ENCODE data around the gene TMEM119.
"Not testable (repeated sequence)": the region's sequence is repeated elsewhere in the genome, so short reads cannot be mapped to it uniquely, and the experiment has no call there.

TMEM119 gene

GRCh38 chr12:108577458-108577857, 20.4 kb downstream of the TMEM119 start:
- Histone ChIP-seq H3K4me1 (ENCODE audit: control insufficient read depth in 2 of 2, insufficient read depth in 1 of 2, low read depth in 1 of 2, low read length in 2 of 2) (peaks cover 0 to 1% of the 10 kb centered on the region in 2 donors), H3K27ac (replicated peaks; ENCODE audit: low read length) (no peak overlapping the region), H3K4me2 (ENCODE audit: insufficient read depth, low read length, poor library complexity, severe bottlenecking) (no peak overlapping the region), H2AFZ (ENCODE audit: low read length) (no peak overlapping the region), H3K9ac (ENCODE audit: low read depth, low read length, poor library complexity) (no peak overlapping the region), H2BK120ac (ENCODE audit: low read depth, low read length) (no peak overlapping the region), H3K18ac (ENCODE audit: low read length) (no peak overlapping the region), H4K91ac (ENCODE audit: low read depth, low read length, poor library complexity) (no peak overlapping the region), H2AK5ac (ENCODE audit: low read depth, low read length) (no peak overlapping the region), H3K36me3 (replicated peaks in 1 of 2; ENCODE audit: control insufficient read depth in 2 of 2, insufficient read depth in 2 of 2, low read length in 2 of 2) (peaks cover 0 to 2% of the 10 kb centered on the region in 2 donors), H3K4ac (ENCODE audit: low read length) (no peak overlapping the region), H3K27me3 (ENCODE audit: control insufficient read depth in 3 of 3, insufficient read depth in 3 of 3, low read depth in 1 of 3, low read length in 3 of 3) (peaks cover 0 to 4% (median 0%) of the 10 kb centered on the region in 3 experiments), H3K14ac (ENCODE audit: low read length) (no peak overlapping the region), H2BK15ac (ENCODE audit: low read length) (no peak overlapping the region), H3K4me3 (ENCODE audit: low read length in 2 of 2) (no peak overlapping the region), H2BK12ac (ENCODE audit: low read length) (no peak overlapping the region), H3K9me3 (replicated peaks in 1 of 2; ENCODE audit: control insufficient read depth in 2 of 2, insufficient read depth in 1 of 2, low read depth in 1 of 2, low read length in 2 of 2) (peaks cover 0 to 7% of the 10 kb centered on the region in 2 donors), H3K79me1 (ENCODE audit: low read depth, low read length) (no peaks in the 10 kb centered on the region), H4K8ac (ENCODE audit: low read depth, low read length) (no peak overlapping the region), H2BK5ac (ENCODE audit: low read length) (no peak overlapping the region), H3K23ac (ENCODE audit: low read depth, low read length, poor library complexity) (no peak overlapping the region)
- no peak for DNase-seq (ENCODE audit: low spot score)

DNA sequence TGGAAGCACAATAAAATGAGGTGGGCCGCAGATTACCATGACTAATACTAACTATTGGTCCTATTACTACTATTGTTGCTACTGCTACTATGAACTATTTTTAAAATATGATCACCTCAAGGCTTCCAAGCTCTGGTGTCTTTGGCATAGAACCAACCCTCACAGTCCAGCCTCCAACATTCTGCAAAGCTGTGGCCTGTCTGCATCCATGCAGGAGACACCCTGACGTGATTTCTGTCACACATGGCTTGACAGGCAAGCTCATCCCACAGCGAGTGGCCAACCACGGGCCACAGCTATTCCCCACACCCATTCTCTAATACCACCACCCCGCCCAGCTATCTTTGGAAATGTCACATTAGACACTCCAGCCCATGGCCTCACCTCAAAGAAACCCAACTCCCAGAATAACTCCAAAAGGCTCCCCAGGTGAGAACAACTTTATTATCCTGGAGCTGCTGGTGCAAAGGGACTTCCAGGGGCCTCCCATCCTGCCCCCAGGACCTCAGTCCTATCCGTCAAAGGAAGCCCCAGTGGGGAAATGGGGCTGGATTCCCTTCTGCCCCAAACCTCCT, 21.1 kb downstream of the TMEM119 start:
- H3K79me1 ChIP-seq (ENCODE audit: low read depth, low read length), result no peaks in the 10 kb centered on the region
- no CpG with 5 or more reads among the region's 6 CpGs for WGBS, 2 donors (ENCODE audit: extremely low coverage in 2 of 2, insufficient read length in 2 of 2, insufficient replicate concordance in 1 of 2)
- no peak overlapping the region for H3K4me3 ChIP-seq (ENCODE audit: low read length in 2 of 2)
- no peak overlapping the region for H3K23ac ChIP-seq (ENCODE audit: low read depth, low read length, poor library complexity)
- H4K91ac ChIP-seq (ENCODE audit: low read depth, low read length, poor library complexity), result no peak overlapping the region
- no peak overlapping the region for H3K27ac ChIP-seq (replicated peaks; ENCODE audit: low read length)
- H3K18ac ChIP-seq (ENCODE audit: low read length), result no peak overlapping the region
- no peak for DNase-seq (ENCODE audit: low spot score)
- no peaks in the 10 kb centered on the region for H3K27me3 ChIP-seq (ENCODE audit: control insufficient read depth in 3 of 3, insufficient read depth in 3 of 3, low read depth in 1 of 3, low read length in 3 of 3)
- no peak overlapping the region for H2BK15ac ChIP-seq (ENCODE audit: low read length)
- H3K36me3 ChIP-seq (replicated peaks in 1 of 2; ENCODE audit: control insufficient read depth in 2 of 2, insufficient read depth in 2 of 2, low read length in 2 of 2), result peaks cover 0 to 2% of the 10 kb centered on the region in 2 donors
- H3K4me1 ChIP-seq (ENCODE audit: control insufficient read depth in 2 of 2, insufficient read depth in 1 of 2, low read depth in 1 of 2, low read length in 2 of 2), result peaks cover 0 to 1% of the 10 kb centered on the region in 2 donors
- no peak overlapping the region for H2AK5ac ChIP-seq (ENCODE audit: low read depth, low read length)
- H2BK12ac ChIP-seq (ENCODE audit: low read length), result no peak overlapping the region
- no peak overlapping the region for H2BK5ac ChIP-seq (ENCODE audit: low read length)
- peaks cover 0 to 7% of the 10 kb centered on the region in 2 donors for H3K9me3 ChIP-seq (replicated peaks in 1 of 2; ENCODE audit: control insufficient read depth in 2 of 2, insufficient read depth in 1 of 2, low read depth in 1 of 2, low read length in 2 of 2)
- H3K4ac ChIP-seq (ENCODE audit: low read length), result no peak overlapping the region
- no peak overlapping the region for H2AFZ ChIP-seq (ENCODE audit: low read length)
- H4K8ac ChIP-seq (ENCODE audit: low read depth, low read length), result no peak overlapping the region
- no peak overlapping the region for H2BK120ac ChIP-seq (ENCODE audit: low read depth, low read length)
- no peak overlapping the region for H3K9ac ChIP-seq (ENCODE audit: low read depth, low read length, poor library complexity)
- no peak overlapping the region for H3K4me2 ChIP-seq (ENCODE audit: insufficient read depth, low read length, poor library complexity, severe bottlenecking)
- H3K14ac ChIP-seq (ENCODE audit: low read length), result no peak overlapping the region

- no peak for DNase-seq (ENCODE audit: low spot score)
- Histone ChIP-seq H3K4ac (ENCODE audit: low read length) (no peak overlapping the region), H3K36me3 (replicated peaks in 1 of 2; ENCODE audit: control insufficient read depth in 2 of 2, insufficient read depth in 2 of 2, low read length in 2 of 2) (peaks cover 0 to 2% of the 10 kb centered on the region in 2 donors), H2BK12ac (ENCODE audit: low read length) (no peak overlapping the region), H3K4me1 (ENCODE audit: control insufficient read depth in 2 of 2, insufficient read depth in 1 of 2, low read depth in 1 of 2, low read length in 2 of 2) (peaks cover 0 to under 1% of the 10 kb centered on the region in 2 donors), H4K8ac (ENCODE audit: low read depth, low read length) (no peak overlapping the region), H4K91ac (ENCODE audit: low read depth, low read length, poor library complexity) (no peak overlapping the region), H3K23ac (ENCODE audit: low read depth, low read length, poor library complexity) (no peak overlapping the region), H2BK15ac (ENCODE audit: low read length) (no peak overlapping the region), H3K14ac (ENCODE audit: low read length) (no peak overlapping the region), H3K9ac (ENCODE audit: low read depth, low read length, poor library complexity) (no peak overlapping the region), H3K4me2 (ENCODE audit: insufficient read depth, low read length, poor library complexity, severe bottlenecking) (no peak overlapping the region), H3K9me3 (replicated peaks in 1 of 2; ENCODE audit: control insufficient read depth in 2 of 2, insufficient read depth in 1 of 2, low read depth in 1 of 2, low read length in 2 of 2) (peaks cover 0 to 7% of the 10 kb centered on the region in 2 donors), H2BK5ac (ENCODE audit: low read length) (no peak overlapping the region), H3K27me3 (ENCODE audit: control insufficient read depth in 3 of 3, insufficient read depth in 3 of 3, low read depth in 1 of 3, low read length in 3 of 3) (no peaks in the 10 kb centered on the region), H2AK5ac (ENCODE audit: low read depth, low read length) (no peak overlapping the region), H2BK120ac (ENCODE audit: low read depth, low read length) (no peak overlapping the region), H3K27ac (replicated peaks; ENCODE audit: low read length) (no peak overlapping the region), H2AFZ (ENCODE audit: low read length) (no peak overlapping the region), H3K18ac (ENCODE audit: low read length) (no peak overlapping the region), H3K4me3 (ENCODE audit: low read length in 2 of 2) (no peak overlapping the region), H3K79me1 (ENCODE audit: low read depth, low read length) (no peaks in the 10 kb centered on the region)
- WGBS, 2 donors (ENCODE audit: extremely low coverage in 2 of 2, insufficient read length in 2 of 2, insufficient replicate concordance in 1 of 2), result no CpG with 5 or more reads among the region's 9 CpGs
These were observed 22.5 kb downstream of the TMEM119 start for GRCh38 chr12:108575199-108575912.

DNA sequence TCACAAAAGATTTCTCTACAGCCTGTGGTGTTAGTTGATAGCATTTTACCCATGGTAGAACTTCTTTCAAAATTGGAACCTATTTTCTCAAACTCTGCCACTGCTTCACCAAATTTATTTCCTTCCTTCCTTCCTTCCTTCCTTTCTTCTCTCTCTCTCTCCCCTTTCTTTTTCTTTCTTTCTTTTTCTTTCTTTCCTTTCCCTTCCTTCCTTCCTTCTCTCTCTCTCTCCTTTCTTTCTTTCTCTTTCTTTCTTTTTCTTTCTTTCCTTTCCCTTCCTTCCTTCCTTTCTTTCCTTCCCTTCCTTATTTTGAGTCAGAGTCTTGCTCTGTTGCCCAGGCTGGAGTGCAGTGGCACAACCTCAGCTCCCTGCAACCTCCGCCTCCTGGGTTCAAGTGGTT, 23.6 kb downstream of the TMEM119 start:
- H3K23ac ChIP-seq (ENCODE audit: low read depth, low read length, poor library complexity); H3K18ac ChIP-seq (ENCODE audit: low read length); DNase-seq (ENCODE audit: low spot score); H2BK12ac ChIP-seq (ENCODE audit: low read length); H3K9ac ChIP-seq (ENCODE audit: low read depth, low read length, poor library complexity); H3K9me3 ChIP-seq (replicated peaks in 1 of 2; ENCODE audit: control insufficient read depth in 2 of 2, insufficient read depth in 1 of 2, low read depth in 1 of 2, low read length in 2 of 2); H3K27ac ChIP-seq (replicated peaks; ENCODE audit: low read length); H3K79me1 ChIP-seq (ENCODE audit: low read depth, low read length); H3K14ac ChIP-seq (ENCODE audit: low read length); H3K4ac ChIP-seq (ENCODE audit: low read length); H3K4me3 ChIP-seq (ENCODE audit: low read length in 2 of 2); H3K4me1 ChIP-seq (ENCODE audit: control insufficient read depth in 2 of 2, insufficient read depth in 1 of 2, low read depth in 1 of 2, low read length in 2 of 2); H3K27me3 ChIP-seq (ENCODE audit: control insufficient read depth in 3 of 3, insufficient read depth in 3 of 3, low read depth in 1 of 3, low read length in 3 of 3); H4K8ac ChIP-seq (ENCODE audit: low read depth, low read length); H2AFZ ChIP-seq (ENCODE audit: low read length); H2BK5ac ChIP-seq (ENCODE audit: low read length); H2BK120ac ChIP-seq (ENCODE audit: low read depth, low read length); H2BK15ac ChIP-seq (ENCODE audit: low read length); H3K36me3 ChIP-seq (replicated peaks in 1 of 2; ENCODE audit: control insufficient read depth in 2 of 2, insufficient read depth in 2 of 2, low read length in 2 of 2); H3K4me2 ChIP-seq (ENCODE audit: insufficient read depth, low read length, poor library complexity, severe bottlenecking); H4K91ac ChIP-seq (ENCODE audit: low read depth, low read length, poor library complexity); H2AK5ac ChIP-seq (ENCODE audit: low read depth, low read length): not testable (repeated sequence)
- no CpG with 5 or more reads among the region's 1 CpG for WGBS, 2 donors (ENCODE audit: extremely low coverage in 2 of 2, insufficient read length in 2 of 2, insufficient replicate concordance in 1 of 2)
